ENCODE data around the gene LCE3A.

DNA sequence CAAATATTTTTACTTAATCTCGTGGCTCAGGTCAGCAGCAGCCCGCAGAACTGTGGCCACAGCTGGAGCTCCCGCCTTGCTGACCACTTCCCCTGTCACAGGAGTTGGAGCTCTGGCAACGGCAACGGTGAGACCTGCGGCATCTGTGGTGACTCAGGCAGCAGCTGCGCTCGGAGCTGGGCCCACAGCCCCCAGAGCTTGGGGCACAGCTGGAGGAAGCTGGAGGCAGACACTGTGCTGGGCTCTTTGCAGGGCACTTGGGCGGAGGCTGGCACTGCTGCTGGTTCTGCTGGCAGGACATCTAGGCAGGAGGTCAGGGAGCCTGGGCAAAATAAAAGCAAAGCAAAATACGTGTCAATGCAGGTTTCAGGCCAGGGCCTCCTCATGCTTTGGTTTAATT, at the start of gene LCE3A:
- no peak for TF ChIP-seq POLR2A (IDR thresholded peaks at IDR 0.05; ENCODE audit: borderline replicate concordance, extremely low read depth, insufficient read depth, insufficient read length)
- TF ChIP-seq, protein P1, sequence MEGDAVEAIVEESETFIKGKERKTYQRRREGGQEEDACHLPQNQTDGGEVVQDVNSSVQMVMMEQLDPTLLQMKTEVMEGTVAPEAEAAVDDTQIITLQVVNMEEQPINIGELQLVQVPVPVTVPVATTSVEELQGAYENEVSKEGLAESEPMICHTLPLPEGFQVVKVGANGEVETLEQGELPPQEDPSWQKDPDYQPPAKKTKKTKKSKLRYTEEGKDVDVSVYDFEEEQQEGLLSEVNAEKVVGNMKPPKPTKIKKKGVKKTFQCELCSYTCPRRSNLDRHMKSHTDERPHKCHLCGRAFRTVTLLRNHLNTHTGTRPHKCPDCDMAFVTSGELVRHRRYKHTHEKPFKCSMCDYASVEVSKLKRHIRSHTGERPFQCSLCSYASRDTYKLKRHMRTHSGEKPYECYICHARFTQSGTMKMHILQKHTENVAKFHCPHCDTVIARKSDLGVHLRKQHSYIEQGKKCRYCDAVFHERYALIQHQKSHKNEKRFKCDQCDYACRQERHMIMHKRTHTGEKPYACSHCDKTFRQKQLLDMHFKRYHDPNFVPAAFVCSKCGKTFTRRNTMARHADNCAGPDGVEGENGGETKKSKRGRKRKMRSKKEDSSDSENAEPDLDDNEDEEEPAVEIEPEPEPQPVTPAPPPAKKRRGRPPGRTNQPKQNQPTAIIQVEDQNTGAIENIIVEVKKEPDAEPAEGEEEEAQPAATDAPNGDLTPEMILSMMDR (IDR thresholded peaks at IDR 0.05 in 2 of 3, conservative IDR thresholded peaks at IDR 0.05 in 1 of 3; ENCODE audit: borderline replicate concordance in 1 of 3, insufficient read depth in 1 of 3, low read depth in 2 of 3, low read length in 2 of 3): no peak
- no peak for TF ChIP-seq RAD21 (IDR thresholded peaks at IDR 0.05; ENCODE audit: low read depth)
- no peak for TF ChIP-seq ZNF274 (IDR thresholded peaks at IDR 0.05; ENCODE audit: low read depth, low read length)

Measured in HCT116 (cell line).